SK-N-SH treated with all-trans-retinoic acid at 6 μM for 48 hours (cell line): Measurements from ENCODE around the gene IL15RA.

ENCODE experiments used
- RARB ChIP-seq: fragments of 250-450 bp; sonication (Bioruptor Pico); IDR thresholded peaks from 2 replicates; pipeline ENCODE4 v1.8.0; 2021; ENCODE audit warnings: mild to moderate bottlenecking, moderate library complexity
- SNAI2 ChIP-seq: fragments of 250-450 bp; sonication (Bioruptor Pico); IDR thresholded peaks from 2 replicates; pipeline ENCODE4 v1.5.0; 2020; ENCODE audit warnings: mild to moderate bottlenecking, moderate library complexity

DNA sequence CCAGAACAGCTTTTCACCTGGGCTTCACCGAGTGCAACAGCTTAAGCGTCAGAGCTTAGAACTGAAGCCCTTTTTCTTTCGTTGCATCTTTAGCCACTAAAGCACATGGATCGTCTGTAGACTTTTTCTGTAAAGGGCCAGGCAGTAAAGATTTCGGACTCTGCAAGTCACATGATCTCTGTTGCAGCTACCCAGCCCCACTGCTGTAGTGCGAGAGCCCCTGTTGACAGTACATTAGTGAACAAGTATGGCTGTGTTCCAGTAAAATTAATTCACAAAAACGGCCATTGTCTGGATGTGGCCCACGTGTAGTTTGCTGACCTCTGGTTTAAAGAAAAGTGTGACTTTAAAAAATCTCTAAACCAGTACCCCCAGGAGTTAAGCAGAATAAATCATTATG, 47.9 kb downstream of the IL15RA start:
- TF ChIP-seq SNAI2 (CRISPR knock-in tag): no peak
- no peak for TF ChIP-seq RARB (CRISPR knock-in tag)
